Testis (tissue), 2 donors: ENCODE data around the gene NUSAP1.

Source experiments
- CTCF ChIP-seq, 3 experiments: fragments of 450-650 bp in 2 of 3; fragments of 200-600 bp in 1 of 3; sonication (generic) in 1 of 3; IDR thresholded peaks; one replicate each; pipeline ENCODE4 v1.5.1; 2016 to 2019; ENCODE audit warnings: antibody characterized with exemption in 3 of 3, mild to moderate bottlenecking in 2 of 3, moderate library complexity in 1 of 3
- POLR2A ChIP-seq: fragments of 450-650 bp; IDR thresholded peaks from one replicate; pipeline ENCODE4 v1.6.1; 2017; ENCODE audit warnings: antibody characterized with exemption, mild to moderate bottlenecking, moderate library complexity

- TF ChIP-seq CTCF (IDR thresholded peaks at IDR 0.05), result no peak
- no peak for TF ChIP-seq POLR2A
These were observed 60.0 kb downstream of the NUSAP1 start for GRCh38 chr15:41392659-41393058.
